Upper lobe of left lung (tissue), 4 donors: ENCODE measurements around the gene RBPJ.

ENCODE experiments used
- EP300 ChIP-seq, 4 donors: sonication (generic); formaldehyde crosslinking; IDR thresholded peaks; one replicate each; pipeline ENCODE4 v1.5.1; 2017; ENCODE audit warnings: antibody characterized with exemption in 4 of 4, control low read depth in 2 of 4
- POLR2AphosphoS5 ChIP-seq, 2 donors: sonication (generic); formaldehyde crosslinking; IDR thresholded peaks; one replicate each; pipeline ENCODE4 v1.5.1; 2017; ENCODE audit warnings: antibody characterized with exemption in 2 of 2

- TF ChIP-seq EP300 (IDR thresholded peaks at IDR 0.05) (no peak), POLR2AphosphoS5 (IDR thresholded peaks at IDR 0.05) (no peak)
Measured at GRCh38 chr4:26326791-26327190, 6.0 kb downstream of the RBPJ start.
